PC-3 (cell line): ENCODE measurements around the gene TEAD1.

Experiments used
- EZH2 ChIP-seq: fragments of 300-600 bp; sonication (generic); IDR thresholded peaks from one replicate; pipeline ENCODE4 v1.6.1; 2017; ENCODE audit warnings: antibody characterized with exemption, mild to moderate bottlenecking, low read length; ENCODE audit not compliant: unreplicated experiment
- EZH2phosphoT487 ChIP-seq: fragments of 300-600 bp; sonication (generic); IDR thresholded peaks from 2 replicates; pipeline ENCODE4 v1.6.1; 2018; ENCODE audit warnings: mild to moderate bottlenecking, antibody characterized with exemption, low read length, borderline replicate concordance
- TF ChIP-seq, protein P1 (sequence below): fragments of 300-600 bp; sonication (generic); conservative IDR thresholded peaks from 2 replicates; pipeline ENCODE4 v1.5.1; 2017; ENCODE audit warnings: antibody characterized with exemption, low read depth, mild to moderate bottlenecking, low read length

DNA sequence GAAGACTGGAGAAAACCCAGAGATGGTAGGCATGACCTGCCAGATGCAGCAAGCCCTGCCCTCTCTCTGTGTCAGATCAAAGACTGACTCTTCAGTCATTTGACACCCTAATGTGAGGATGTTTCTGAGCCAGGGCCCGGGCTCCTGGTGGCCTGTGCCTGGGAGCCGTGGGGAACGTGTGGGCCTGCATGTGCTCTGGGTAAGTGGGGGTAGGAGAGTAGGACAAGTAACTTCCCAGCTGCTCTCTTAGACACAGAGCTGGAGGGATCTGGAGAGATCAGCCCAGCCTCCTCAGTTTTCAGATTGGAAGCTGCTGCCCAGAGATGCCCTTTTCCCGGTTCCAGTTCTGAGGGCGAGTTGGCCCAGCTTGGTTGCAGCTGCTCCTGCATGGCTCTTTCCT, 110.8 kb downstream of the TEAD1 start:
- TF ChIP-seq, protein P1, sequence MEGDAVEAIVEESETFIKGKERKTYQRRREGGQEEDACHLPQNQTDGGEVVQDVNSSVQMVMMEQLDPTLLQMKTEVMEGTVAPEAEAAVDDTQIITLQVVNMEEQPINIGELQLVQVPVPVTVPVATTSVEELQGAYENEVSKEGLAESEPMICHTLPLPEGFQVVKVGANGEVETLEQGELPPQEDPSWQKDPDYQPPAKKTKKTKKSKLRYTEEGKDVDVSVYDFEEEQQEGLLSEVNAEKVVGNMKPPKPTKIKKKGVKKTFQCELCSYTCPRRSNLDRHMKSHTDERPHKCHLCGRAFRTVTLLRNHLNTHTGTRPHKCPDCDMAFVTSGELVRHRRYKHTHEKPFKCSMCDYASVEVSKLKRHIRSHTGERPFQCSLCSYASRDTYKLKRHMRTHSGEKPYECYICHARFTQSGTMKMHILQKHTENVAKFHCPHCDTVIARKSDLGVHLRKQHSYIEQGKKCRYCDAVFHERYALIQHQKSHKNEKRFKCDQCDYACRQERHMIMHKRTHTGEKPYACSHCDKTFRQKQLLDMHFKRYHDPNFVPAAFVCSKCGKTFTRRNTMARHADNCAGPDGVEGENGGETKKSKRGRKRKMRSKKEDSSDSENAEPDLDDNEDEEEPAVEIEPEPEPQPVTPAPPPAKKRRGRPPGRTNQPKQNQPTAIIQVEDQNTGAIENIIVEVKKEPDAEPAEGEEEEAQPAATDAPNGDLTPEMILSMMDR = no peak
- TF ChIP-seq EZH2 (no peak), EZH2phosphoT487 (no peak)
